HG02870 (cell line): ENCODE data around the gene MFSD2A.
"Not testable (repeated sequence)": the region's sequence is repeated elsewhere in the genome, so short reads cannot be mapped to it uniquely, and the experiment has no call there.

Experiments
- ATAC-seq: cut with Tn5 transposase; IDR thresholded peaks from one replicate; pipeline ENCODE4 v1.9.1; 2021; ENCODE audit warnings: mild to moderate bottlenecking, moderate library complexity; ENCODE audit not compliant: unreplicated experiment

The MFSD2A gene

DNA sequence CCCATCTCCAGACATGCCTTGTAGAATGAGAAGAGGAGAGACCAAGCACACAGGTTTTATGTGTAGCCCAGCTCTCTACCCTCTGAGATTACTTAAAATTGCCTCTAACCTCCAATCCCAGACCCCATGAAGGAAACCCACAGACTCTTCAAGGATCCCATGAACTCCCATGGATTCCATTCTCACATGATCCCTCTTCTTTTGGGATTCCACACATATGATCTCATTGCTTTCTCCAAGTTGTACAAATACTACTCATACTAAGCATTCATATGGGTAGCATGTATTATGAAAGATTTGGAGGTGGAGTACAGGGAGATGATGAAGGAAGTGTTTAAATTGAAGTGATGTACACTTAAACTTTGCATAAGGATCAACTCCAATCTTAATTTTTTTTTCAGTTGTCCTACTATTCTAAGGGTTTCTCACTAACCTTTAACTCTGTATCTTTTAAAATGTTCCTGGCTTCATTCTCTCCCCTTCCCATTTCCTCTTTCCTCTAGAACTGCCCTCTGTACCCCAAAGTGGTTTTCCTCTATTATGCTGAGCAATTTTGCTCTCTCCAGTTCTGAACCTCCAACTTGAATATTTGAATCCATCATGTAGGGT is 41.6 kb downstream of the MFSD2A start:
- no peak for ATAC-seq

GRCh38 chr1:40001456-40001855 is 46.5 kb downstream of the MFSD2A start:
- no peak for ATAC-seq

DNA sequence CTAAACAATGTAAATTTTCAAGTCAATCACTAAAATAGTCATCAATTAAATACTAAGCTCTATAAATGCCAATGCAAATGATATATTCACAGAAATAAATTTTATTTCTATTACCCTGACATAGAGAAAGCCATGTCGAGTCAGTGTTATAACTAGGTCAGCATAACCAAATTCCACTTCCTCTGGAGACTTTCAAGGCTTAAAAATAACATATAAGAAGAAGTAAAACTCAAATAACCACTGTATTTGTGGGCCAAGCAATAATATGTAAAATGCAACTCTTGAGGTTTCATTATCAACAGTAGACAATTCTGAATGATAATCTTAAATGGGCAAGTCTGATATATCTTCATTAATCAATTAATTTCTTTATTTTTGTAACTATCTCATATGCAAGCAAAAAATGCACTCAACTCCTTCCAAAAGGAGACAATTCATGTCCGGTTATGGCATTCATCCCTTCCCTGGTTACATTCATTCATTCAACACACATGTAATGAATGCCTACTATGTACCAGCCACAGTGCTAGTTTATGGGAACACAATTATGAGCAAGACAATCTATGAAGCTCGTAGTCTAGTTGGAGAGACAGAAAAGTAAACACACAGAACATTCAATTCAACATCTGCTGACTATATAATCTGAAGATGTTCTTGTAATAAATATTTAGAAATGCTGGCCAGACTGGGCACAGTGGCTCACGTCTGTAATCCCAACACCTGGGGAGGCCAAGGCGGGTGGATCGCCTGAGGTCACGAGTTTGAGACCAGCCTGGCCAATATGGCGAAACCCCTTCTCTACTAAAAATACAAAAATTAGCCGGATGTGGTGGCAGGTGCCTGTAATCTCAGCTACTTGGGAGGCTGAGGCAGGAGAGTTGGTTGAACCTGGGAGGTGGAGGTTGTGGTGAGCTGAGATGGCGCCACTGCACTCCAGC is 48.5 kb downstream of the MFSD2A start:
- peak; percentile 58 for ATAC-seq

- no peak for ATAC-seq
Observed at GRCh38 chr1:40004857-40005256, 49.9 kb downstream of the MFSD2A start.

DNA sequence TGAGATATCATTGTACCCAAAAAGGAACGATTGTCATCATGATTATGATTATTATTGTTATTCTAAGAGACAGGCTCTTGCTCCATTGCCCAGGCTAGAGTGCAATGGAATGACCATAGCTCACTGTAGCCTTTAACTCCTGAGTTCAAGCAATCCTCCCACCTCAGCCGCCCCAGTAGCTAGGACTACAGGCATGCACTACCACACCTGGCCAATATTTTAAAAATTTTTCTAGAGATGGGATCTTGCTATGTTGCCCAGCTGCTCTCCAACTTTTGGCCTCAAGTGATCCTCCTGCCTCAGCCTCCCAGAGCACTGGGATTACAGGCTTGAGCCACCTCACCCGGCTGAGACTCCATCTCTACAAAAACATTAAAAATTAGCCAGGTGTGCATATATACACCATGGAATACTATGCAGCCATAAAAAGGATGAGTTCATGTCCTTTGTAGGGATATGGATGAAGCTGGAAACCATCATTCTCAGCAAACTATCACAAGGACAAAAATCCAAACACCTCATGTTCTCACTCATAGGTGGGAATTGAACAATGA is 52.6 kb downstream of the MFSD2A start:
- ATAC-seq, result not testable (repeated sequence)

DNA sequence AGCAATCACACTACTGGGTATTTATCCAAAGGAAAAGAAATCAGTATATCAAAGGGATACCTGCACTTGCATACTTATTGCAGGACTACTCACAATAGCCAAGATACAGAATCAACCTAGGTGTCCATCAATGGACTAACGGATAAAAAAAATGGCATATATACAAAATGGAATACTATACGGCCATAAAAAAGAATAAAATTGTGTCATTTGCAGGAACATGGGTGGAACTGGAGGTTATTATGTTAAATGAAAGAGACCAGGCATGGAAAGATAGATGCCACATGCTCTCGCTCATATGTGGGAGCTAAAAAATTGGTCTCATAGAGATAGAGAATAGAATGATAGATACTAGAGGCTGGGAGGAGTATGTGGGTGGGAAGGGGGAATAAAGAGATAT is 56.3 kb downstream of the MFSD2A start:
- ATAC-seq, result no peak

- ATAC-seq, result no peak
Observed at GRCh38 chr1:40014253-40014706, 59.3 kb downstream of the MFSD2A start.

- no peak for ATAC-seq
Observed at GRCh38 chr1:40014812-40015594, 60.1 kb downstream of the MFSD2A start.

DNA sequence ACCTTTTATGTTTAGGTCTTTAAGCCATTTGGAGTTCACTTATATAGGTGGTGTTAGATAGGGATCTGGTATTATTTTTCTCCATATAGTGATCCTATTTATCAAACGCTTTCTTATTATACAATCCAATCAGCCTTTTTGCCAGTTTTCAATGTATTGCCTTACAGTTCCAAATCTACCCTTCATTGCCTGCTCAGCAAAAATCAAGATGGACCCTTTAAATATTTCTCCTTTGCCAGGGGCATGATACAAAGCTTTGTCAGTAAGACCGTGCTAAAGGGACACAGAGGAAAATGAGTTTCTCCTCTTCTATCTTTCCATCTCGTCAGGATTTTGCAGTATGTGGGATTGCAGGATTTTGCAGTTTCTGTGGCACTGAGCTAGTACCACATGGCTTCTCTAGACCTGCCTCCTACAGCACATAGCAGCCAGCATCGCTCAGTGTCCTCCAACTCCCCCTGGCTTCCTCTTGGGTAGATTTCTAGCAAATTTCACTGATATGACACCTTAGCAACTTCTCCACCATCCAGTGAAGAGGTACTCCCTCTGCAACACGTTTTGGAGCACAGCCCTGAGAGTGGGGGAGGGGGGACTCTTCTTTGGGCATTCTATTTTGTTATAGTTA is 63.1 kb downstream of the MFSD2A start:
- no peak for ATAC-seq
